Stomach (tissue), 9 donors: ENCODE results near the gene LONRF2. TPM values are rescaled to one million over a fixed set of nuclear protein-coding genes. Genes with fewer than 3 reads are reported as not detected.

Experiments
- DNase-seq, 2 donors: peaks; one replicate each; pipeline versions ENCODE4 v3.0.0 to v3.0.0-alpha.2; 2013 to 2019
- H3K27ac ChIP-seq, 5 donors: fragments of 200-600 bp in 4 of 5; sonication (generic) in 4 of 5; one replicate each; pipeline ENCODE4 v1.5.1; 2013 to 2019; ENCODE audit warnings: mild to moderate bottlenecking in 1 of 5, moderate library complexity in 1 of 5
- H3K27me3 ChIP-seq, 3 donors: fragments of 200-600 bp; sonication (generic); one replicate each; pipeline ENCODE4 v1.5.1; 2017 to 2019; ENCODE audit warnings: mixed run types in 1 of 3
- H3K36me3 ChIP-seq, 4 donors: fragments of 200-600 bp; sonication (generic); 1 replicate in 3 of 4; 2 replicates in 1 of 4; pipeline ENCODE4 v1.5.1; 2016 to 2019
- H3K4me1 ChIP-seq, 4 donors: fragments of 200-600 bp; sonication (generic); one replicate each; pipeline ENCODE4 v1.5.1; 2016 to 2019
- H3K4me3 ChIP-seq, 4 donors: fragments of 200-600 bp; sonication (generic) in 3 of 4; one replicate each; pipeline ENCODE4 v1.5.1; 2016 to 2019; ENCODE audit warnings: mild to moderate bottlenecking in 1 of 4
- H3K9me3 ChIP-seq, 4 donors: fragments of 200-600 bp; sonication (generic); one replicate each; pipeline ENCODE4 v1.5.1; 2016 to 2019
- EP300 ChIP-seq: sonication (generic); formaldehyde crosslinking; IDR thresholded peaks from one replicate; pipeline ENCODE4 v1.6.1; 2017; ENCODE audit warnings: antibody characterized with exemption
- POLR2A ChIP-seq, 4 donors: fragments of 450-650 bp; IDR thresholded peaks; one replicate each; pipeline ENCODE4 v1.6.1; 2016; ENCODE audit warnings: antibody characterized with exemption in 4 of 4, control low read depth in 2 of 4, mild to moderate bottlenecking in 1 of 4, moderate library complexity in 1 of 4
- POLR2AphosphoS5 ChIP-seq, 3 donors: sonication (generic); formaldehyde crosslinking; IDR thresholded peaks; one replicate each; pipeline ENCODE4 v1.6.1; 2016; ENCODE audit warnings: antibody characterized with exemption in 3 of 3
- WGBS, 5 donors: extraction: QIAGEN DNeasy Blood & Tissue Kit in 3 of 5; methylation state at CpG; one replicate each; pipeline versions ENCODE4 v1.1.5 to v1.1.7; 2013 to 2018; 5-methylcytosine and 5-hydroxymethylcytosine counted together
- intact Hi-C: fragments of 100-400 bp; cut with DNase I; formaldehyde crosslinking; loops from one replicate; pipeline ENCODE4 v1.15.1; 2023; ENCODE audit warnings: low total_unique reads
- polyA plus RNA-seq, 3 donors: library from polyadenylated mRNA; stranded (reverse); fragments of 200-250 nt; gene quantifications; one replicate each; pipeline ENCODE4 v1.2.3, GENCODE V29; 2013
- total RNA-seq, 5 donors: library from RNA; depleted of rRNA; stranded (reverse); fragments of >200 nt; gene quantifications; one replicate each; pipeline versions ENCODE4 v1.1.0 to v1.2.3, GENCODE V29; 2014 to 2016
- TF ChIP-seq, protein P1 (sequence below), 7 experiments: fragments of 450-650 bp in 4 of 7; fragments of 200-600 bp in 3 of 7; sonication (generic) in 3 of 7; IDR thresholded peaks; one replicate each; pipeline ENCODE4 v1.5.1; 2016 to 2019; ENCODE audit warnings: antibody characterized with exemption in 7 of 7, control low read depth in 2 of 7, mild to moderate bottlenecking in 1 of 7
- donor health status: healthy with polysubstance abuse.
- donor health status: Bipolar disorder and iron deficiency.
- donor health status: healthy.

Gene LONRF2
- total and polyA plus RNA-seq, 8 donors, result 0.31 to 32.1 (median 4.7) TPM

DNA sequence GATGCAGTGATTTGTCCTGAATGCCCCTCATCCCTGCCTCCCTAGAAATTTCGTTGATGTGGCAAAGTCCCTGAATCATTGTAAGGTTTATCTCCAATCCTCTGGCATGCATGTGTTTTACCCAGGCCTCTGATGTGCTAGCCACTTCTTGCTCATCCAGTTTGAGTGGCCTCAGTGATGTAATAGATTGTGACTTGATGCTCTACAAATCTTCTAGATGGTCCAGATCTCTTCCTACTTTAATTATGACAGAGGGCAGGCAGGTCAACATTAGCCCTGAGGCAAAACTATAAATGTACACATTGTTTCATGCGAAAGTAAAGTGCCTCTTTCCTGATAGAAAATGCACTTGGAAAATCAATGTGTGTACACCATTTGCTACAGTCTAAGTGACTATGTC, 54.5 kb downstream of the LONRF2 start:
- Histone ChIP-seq H3K27me3 (peaks cover 0 to 6% (median 0%) of the 10 kb centered on the region in 3 donors), H3K4me3 (no peak overlapping the region), H3K27ac (no peak overlapping the region), H3K4me1 (no peaks in the 10 kb centered on the region), H3K9me3 (no peaks in the 10 kb centered on the region), H3K36me3 (peaks cover 0 to 10% (median 0%) of the 10 kb centered on the region in 4 donors)
- TF ChIP-seq, protein P1, sequence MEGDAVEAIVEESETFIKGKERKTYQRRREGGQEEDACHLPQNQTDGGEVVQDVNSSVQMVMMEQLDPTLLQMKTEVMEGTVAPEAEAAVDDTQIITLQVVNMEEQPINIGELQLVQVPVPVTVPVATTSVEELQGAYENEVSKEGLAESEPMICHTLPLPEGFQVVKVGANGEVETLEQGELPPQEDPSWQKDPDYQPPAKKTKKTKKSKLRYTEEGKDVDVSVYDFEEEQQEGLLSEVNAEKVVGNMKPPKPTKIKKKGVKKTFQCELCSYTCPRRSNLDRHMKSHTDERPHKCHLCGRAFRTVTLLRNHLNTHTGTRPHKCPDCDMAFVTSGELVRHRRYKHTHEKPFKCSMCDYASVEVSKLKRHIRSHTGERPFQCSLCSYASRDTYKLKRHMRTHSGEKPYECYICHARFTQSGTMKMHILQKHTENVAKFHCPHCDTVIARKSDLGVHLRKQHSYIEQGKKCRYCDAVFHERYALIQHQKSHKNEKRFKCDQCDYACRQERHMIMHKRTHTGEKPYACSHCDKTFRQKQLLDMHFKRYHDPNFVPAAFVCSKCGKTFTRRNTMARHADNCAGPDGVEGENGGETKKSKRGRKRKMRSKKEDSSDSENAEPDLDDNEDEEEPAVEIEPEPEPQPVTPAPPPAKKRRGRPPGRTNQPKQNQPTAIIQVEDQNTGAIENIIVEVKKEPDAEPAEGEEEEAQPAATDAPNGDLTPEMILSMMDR (IDR thresholded peaks at IDR 0.05), result no peak
- no peak for TF ChIP-seq EP300
- no peak for TF ChIP-seq POLR2AphosphoS5 (IDR thresholded peaks at IDR 0.05)
- TF ChIP-seq POLR2A (IDR thresholded peaks at IDR 0.05), result no peak
- DNase-seq, result no peak
- WGBS, 5 donors, result 44 to 56% (median 54%) methylated on average over 2 of the region's 2 CpGs
- intact Hi-C loops, result no loop called here

GRCh38 chr2:100266126-100266525, 56.2 kb downstream of the LONRF2 start:
- Histone ChIP-seq H3K4me1 (no peaks in the 10 kb centered on the region), H3K36me3 (peaks cover 0 to 5% (median 0%) of the 10 kb centered on the region in 4 donors), H3K9me3 (no peaks in the 10 kb centered on the region), H3K27ac (no peak overlapping the region), H3K27me3 (peaks cover 0 to 6% (median 0%) of the 10 kb centered on the region in 3 donors), H3K4me3 (no peak overlapping the region)
- intact Hi-C loops, result no loop called here
- DNase-seq, result no peak
- TF ChIP-seq POLR2AphosphoS5 (IDR thresholded peaks at IDR 0.05) (no peak), EP300 (no peak), POLR2A (IDR thresholded peaks at IDR 0.05) (no peak)
- TF ChIP-seq, protein P1 (IDR thresholded peaks at IDR 0.05), result no peak
- WGBS, 5 donors, result 90 to 95% (median 93%) methylated on average over 7 of the region's 7 CpGs

DNA sequence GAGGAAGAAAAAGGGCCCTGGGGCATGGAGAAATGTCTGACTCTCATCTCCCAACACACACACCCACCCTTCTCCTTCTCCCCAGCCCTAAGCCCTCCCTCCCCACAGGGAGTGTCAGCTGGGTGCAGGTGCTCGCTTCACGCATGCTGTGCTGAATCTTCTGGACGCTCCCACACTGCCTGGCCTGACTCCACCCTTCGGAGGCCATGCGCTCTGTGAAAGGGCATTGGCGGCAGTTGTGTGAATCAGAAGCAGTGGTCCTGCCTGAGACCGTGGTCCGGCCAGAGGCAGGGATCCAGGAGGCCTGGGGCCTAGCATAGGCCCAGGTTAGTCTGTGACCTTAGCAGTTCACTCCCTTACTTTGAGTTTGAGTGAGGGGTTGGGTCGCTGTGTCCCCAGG, 57.1 kb downstream of the LONRF2 start:
- intact Hi-C loops, result no loop called here
- no peak for TF ChIP-seq POLR2AphosphoS5 (IDR thresholded peaks at IDR 0.05)
- TF ChIP-seq POLR2A (IDR thresholded peaks at IDR 0.05), result no peak
- TF ChIP-seq EP300, result no peak
- TF ChIP-seq, protein P1 (IDR thresholded peaks at IDR 0.05), result no peak

GRCh38 chr2:100264651-100265050, 57.6 kb downstream of the LONRF2 start:
- Histone ChIP-seq H3K9me3 (no peaks in the 10 kb centered on the region), H3K4me1 (no peaks in the 10 kb centered on the region), H3K27ac (no peak overlapping the region), H3K27me3 (peaks cover 0 to 6% (median 0%) of the 10 kb centered on the region in 3 donors), H3K4me3 (no peak overlapping the region), H3K36me3 (no peaks in the 10 kb centered on the region)
- intact Hi-C loops, result loop anchor here (5.0 kb wide), 1 partner anchor 118 kb away; no protein-coding TSS in a partner anchor
- 82 to 91% (median 89%) methylated on average over 3 to 4 of the region's 4 CpGs for WGBS, 5 donors
- TF ChIP-seq POLR2AphosphoS5 (IDR thresholded peaks at IDR 0.05) (no peak), EP300 (no peak), POLR2A (IDR thresholded peaks at IDR 0.05) (no peak)
- TF ChIP-seq, protein P1 (IDR thresholded peaks at IDR 0.05), result no peak
- no peak for DNase-seq

More for the DNA sequence above, 57.1 kb downstream of the LONRF2 start:
- WGBS, 5 donors, result 86 to 91% (median 89%) methylated on average over 7 to 9 of the region's 9 CpGs
- Histone ChIP-seq H3K36me3 (no peaks in the 10 kb centered on the region), H3K27me3 (peaks cover 0 to 6% (median 0%) of the 10 kb centered on the region in 3 donors), H3K27ac (no peak overlapping the region), H3K4me3 (no peak overlapping the region), H3K9me3 (no peaks in the 10 kb centered on the region), H3K4me1 (no peaks in the 10 kb centered on the region)
- no peak for DNase-seq
